ENCODE measurements around the gene HS3ST3A1.

GRCh38 chr17:13545941-13546340 is 55.8 kb downstream of the HS3ST3A1 start:
- TF ChIP-seq, protein P1, sequence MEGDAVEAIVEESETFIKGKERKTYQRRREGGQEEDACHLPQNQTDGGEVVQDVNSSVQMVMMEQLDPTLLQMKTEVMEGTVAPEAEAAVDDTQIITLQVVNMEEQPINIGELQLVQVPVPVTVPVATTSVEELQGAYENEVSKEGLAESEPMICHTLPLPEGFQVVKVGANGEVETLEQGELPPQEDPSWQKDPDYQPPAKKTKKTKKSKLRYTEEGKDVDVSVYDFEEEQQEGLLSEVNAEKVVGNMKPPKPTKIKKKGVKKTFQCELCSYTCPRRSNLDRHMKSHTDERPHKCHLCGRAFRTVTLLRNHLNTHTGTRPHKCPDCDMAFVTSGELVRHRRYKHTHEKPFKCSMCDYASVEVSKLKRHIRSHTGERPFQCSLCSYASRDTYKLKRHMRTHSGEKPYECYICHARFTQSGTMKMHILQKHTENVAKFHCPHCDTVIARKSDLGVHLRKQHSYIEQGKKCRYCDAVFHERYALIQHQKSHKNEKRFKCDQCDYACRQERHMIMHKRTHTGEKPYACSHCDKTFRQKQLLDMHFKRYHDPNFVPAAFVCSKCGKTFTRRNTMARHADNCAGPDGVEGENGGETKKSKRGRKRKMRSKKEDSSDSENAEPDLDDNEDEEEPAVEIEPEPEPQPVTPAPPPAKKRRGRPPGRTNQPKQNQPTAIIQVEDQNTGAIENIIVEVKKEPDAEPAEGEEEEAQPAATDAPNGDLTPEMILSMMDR (IDR thresholded peaks at IDR 0.05; ENCODE audit: low read length) = no peak
- TF ChIP-seq EZH2 (IDR thresholded peaks at IDR 0.05; ENCODE audit: borderline replicate concordance, low read length) = no peak
